PC-3 (cell line): Measurements from ENCODE around the gene GAB2. TPM values are rescaled to one million over a fixed set of nuclear protein-coding genes. Genes with fewer than 3 reads are reported as not detected.

Experiments
- ATAC-seq: fragments of 200-7000 bp; cut with Tn5 transposase; 2 replicates; pipeline ENCODE4 v1.9.1; 2020; ENCODE audit warnings: mild to moderate bottlenecking, moderate library complexity
- BruUV-seq: library from RNA; stranded (reverse); fragments of 400-500 nt; replicated peaks from 2 replicates; lab custom pipeline; 2021; lab: Mats Ljungman, UMichigan
- CTCF ChIA-PET: fragments of 300-600 bp; sonication (Branson Sonifier 250); formaldehyde crosslinking; loops from one replicate; lab custom pipeline; 2022; ENCODE audit warnings: antibody characterized with exemption; lab: Charles Lee
- POLR2A ChIA-PET: fragments of 300-600 bp; sonication (Branson Sonifier 250); formaldehyde crosslinking; loops from one replicate; lab custom pipeline; 2022; ENCODE audit warnings: antibody characterized with exemption; ENCODE audit not compliant: unreplicated experiment; lab: Charles Lee
- DNase-seq: peaks from one replicate; pipeline ENCODE4 v3.0.0-alpha.2; 2015
- H2AFZ ChIP-seq: fragments of 300-600 bp; sonication (generic); 2 replicates; pipeline ENCODE4 v1.6.0; 2016; ENCODE audit warnings: antibody characterized with exemption, low read length
- H3F3A ChIP-seq: fragments of 300-600 bp; sonication (generic); one replicate; pipeline ENCODE4 v1.6.0; 2017; ENCODE audit warnings: antibody characterized with exemption, low read length, control low read depth, mild to moderate bottlenecking; ENCODE audit not compliant: unreplicated experiment
- H3K27ac ChIP-seq: fragments of 300-600 bp; sonication (generic); 2 replicates; pipeline ENCODE4 v1.5.1; 2016; ENCODE audit warnings: mild to moderate bottlenecking, low read length
- H3K27me3 ChIP-seq: fragments of 300-600 bp; sonication (generic); 2 replicates; pipeline ENCODE4 v1.6.1; 2016; ENCODE audit warnings: low read length, mixed read lengths
- H3K36me3 ChIP-seq: fragments of 300-600 bp; sonication (generic); 2 replicates; pipeline ENCODE4 v1.6.1; 2016; ENCODE audit warnings: low read depth, mixed run types, low read length, mixed read lengths
- H3K4me1 ChIP-seq: fragments of 300-600 bp; sonication (generic); 2 replicates; pipeline ENCODE4 v1.5.1; 2016; ENCODE audit warnings: low read length; ENCODE audit not compliant: insufficient read depth
- H3K4me2 ChIP-seq: fragments of 300-600 bp; sonication (generic); 2 replicates; pipeline ENCODE4 v1.6.0; 2016; ENCODE audit warnings: low read length
- H3K4me3 ChIP-seq: fragments of 300-600 bp; sonication (generic); 2 replicates; pipeline ENCODE4 v1.5.1; 2016; ENCODE audit warnings: mild to moderate bottlenecking, low read length, mixed read lengths
- H3K79me2 ChIP-seq: fragments of 300-600 bp; sonication (generic); 2 replicates; pipeline ENCODE4 v1.6.1; 2017; ENCODE audit warnings: low read length, mixed read lengths
- H3K9ac ChIP-seq: fragments of 300-600 bp; sonication (generic); 2 replicates; pipeline ENCODE4 v1.6.0; 2016; ENCODE audit warnings: mild to moderate bottlenecking, low read length
- H3K9me2 ChIP-seq: fragments of 300-600 bp; sonication (generic); replicated peaks from 2 replicates; pipeline ENCODE4 v1.6.1; 2016; ENCODE audit warnings: mixed run types, low read length, mixed read lengths
- H3K9me3 ChIP-seq: fragments of 300-600 bp; sonication (generic); 2 replicates; pipeline ENCODE4 v1.6.1; 2016; ENCODE audit warnings: low read length, mixed read lengths
- H4K20me1 ChIP-seq: fragments of 300-600 bp; sonication (generic); 2 replicates; pipeline ENCODE4 v1.6.1; 2016; ENCODE audit warnings: low read length, mixed read lengths
- EZH2 ChIP-seq: fragments of 300-600 bp; sonication (generic); IDR thresholded peaks from one replicate; pipeline ENCODE4 v1.6.1; 2017; ENCODE audit warnings: antibody characterized with exemption, mild to moderate bottlenecking, low read length; ENCODE audit not compliant: unreplicated experiment
- EZH2phosphoT487 ChIP-seq: fragments of 300-600 bp; sonication (generic); IDR thresholded peaks from 2 replicates; pipeline ENCODE4 v1.6.1; 2018; ENCODE audit warnings: mild to moderate bottlenecking, antibody characterized with exemption, low read length, borderline replicate concordance
- intact Hi-C: fragments of 100-400 bp; cut with micrococcal nuclease; formaldehyde crosslinking; loops from 2 replicates; pipeline ENCODE4 v1.9.0; 2023
- total RNA-seq: library from RNA; depleted of rRNA; stranded (reverse); fragments of >200 nt; gene quantifications from 2 replicates; pipeline ENCODE4 v1.2.3, GENCODE V29; 2014
- TF ChIP-seq, protein P1 (sequence below): fragments of 300-600 bp; sonication (generic); conservative IDR thresholded peaks from 2 replicates; pipeline ENCODE4 v1.5.1; 2017; ENCODE audit warnings: antibody characterized with exemption, low read depth, mild to moderate bottlenecking, low read length

The GAB2 gene
- total RNA-seq, 1 experiment from 2014 or later, result 7.1 TPM

DNA sequence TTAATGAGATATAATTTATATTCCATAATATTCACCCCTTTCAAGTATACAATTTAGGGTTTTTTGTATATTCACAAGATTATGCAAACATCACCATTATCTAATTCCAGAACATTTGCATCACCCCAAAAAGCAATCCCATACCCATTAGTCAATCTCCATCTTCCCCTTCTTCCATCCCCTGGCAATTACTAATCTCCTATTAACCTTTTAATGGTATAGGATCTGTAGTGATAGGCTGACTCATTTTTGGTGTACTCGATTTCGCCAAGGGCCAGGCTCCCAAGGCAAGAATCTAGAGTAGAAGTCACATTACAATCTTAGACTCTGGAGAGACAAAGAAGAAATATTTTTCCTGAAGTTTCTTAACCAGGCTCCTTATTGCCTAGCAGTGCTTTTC lies 113.4 kb downstream of the GAB2 start:
- BruUV-seq, result no TSS peak
- POLR2A ChIA-PET, result no interaction called here
- H3K36me3 ChIP-seq, result no peaks in the 10 kb centered on the region
- intact Hi-C loops, result no loop called here
- H3K79me2 ChIP-seq, result no peaks in the 10 kb centered on the region
- H3K4me1 ChIP-seq, result 0 out of 2 replicates have a peak, but pooled peaks cover 5% of the 10 kb centered on the region
- no peak overlapping the region for H3K9ac ChIP-seq
- no peak overlapping the region for H3K4me2 ChIP-seq
- no peaks in the 10 kb centered on the region for H3K9me2 ChIP-seq
- CTCF ChIA-PET, result no interaction called here
- TF ChIP-seq EZH2 (no peak), EZH2phosphoT487 (no peak)
- TF ChIP-seq, protein P1, sequence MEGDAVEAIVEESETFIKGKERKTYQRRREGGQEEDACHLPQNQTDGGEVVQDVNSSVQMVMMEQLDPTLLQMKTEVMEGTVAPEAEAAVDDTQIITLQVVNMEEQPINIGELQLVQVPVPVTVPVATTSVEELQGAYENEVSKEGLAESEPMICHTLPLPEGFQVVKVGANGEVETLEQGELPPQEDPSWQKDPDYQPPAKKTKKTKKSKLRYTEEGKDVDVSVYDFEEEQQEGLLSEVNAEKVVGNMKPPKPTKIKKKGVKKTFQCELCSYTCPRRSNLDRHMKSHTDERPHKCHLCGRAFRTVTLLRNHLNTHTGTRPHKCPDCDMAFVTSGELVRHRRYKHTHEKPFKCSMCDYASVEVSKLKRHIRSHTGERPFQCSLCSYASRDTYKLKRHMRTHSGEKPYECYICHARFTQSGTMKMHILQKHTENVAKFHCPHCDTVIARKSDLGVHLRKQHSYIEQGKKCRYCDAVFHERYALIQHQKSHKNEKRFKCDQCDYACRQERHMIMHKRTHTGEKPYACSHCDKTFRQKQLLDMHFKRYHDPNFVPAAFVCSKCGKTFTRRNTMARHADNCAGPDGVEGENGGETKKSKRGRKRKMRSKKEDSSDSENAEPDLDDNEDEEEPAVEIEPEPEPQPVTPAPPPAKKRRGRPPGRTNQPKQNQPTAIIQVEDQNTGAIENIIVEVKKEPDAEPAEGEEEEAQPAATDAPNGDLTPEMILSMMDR, result no peak
- H3K27me3 ChIP-seq, result no peaks in the 10 kb centered on the region
- no peak for ATAC-seq
- H2AFZ ChIP-seq, result no peak overlapping the region
- no peaks in the 10 kb centered on the region for H3F3A ChIP-seq
- H3K27ac ChIP-seq, result no peak overlapping the region
- no peak overlapping the region for H3K4me3 ChIP-seq
- H4K20me1 ChIP-seq, result 0 out of 2 replicates have a peak, but pooled peaks cover 3% of the 10 kb centered on the region
- no peaks in the 10 kb centered on the region for H3K9me3 ChIP-seq
- peak; percentile 28 for DNase-seq

DNA sequence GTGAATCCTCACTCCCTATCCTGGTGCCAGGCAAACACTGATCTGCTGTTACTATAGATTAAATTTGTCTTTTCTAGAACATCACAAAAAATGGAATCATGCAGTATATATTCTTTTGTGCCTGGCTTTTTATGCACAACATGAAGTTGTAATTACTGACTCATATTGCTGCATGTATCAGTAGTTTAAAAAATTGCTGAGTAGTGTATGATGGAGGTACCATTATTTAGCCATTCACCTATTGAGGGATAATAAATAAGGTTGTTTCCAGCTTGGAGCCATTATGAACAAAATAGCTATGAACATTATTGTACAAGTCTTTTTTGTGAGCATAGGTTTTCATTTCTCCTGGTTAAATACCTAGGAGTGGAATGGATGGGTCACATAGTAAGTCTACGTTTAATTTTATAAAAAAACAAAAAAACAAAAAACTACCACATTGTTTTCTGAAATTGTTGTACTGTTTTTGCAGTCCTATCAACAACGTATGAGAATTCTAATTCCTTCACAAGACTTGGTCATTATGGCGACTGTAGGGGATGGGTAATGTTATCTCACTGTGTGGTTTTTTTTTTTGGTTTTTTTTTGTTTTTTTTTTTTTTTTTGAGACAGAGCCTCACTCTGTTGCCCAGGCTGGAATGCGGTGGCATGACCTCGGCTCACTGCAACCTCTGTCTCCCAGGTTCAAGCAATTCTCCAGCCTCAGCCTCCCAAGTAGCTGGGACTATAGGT lies 117.3 kb downstream of the GAB2 start:
- no peaks in the 10 kb centered on the region for H3K9me3 ChIP-seq
- no peak overlapping the region for H2AFZ ChIP-seq
- H3K4me1 ChIP-seq, result 0 out of 2 replicates have a peak, but pooled peaks cover 5% of the 10 kb centered on the region
- H3F3A ChIP-seq, result no peaks in the 10 kb centered on the region
- no peaks in the 10 kb centered on the region for H3K9me2 ChIP-seq
- no peaks in the 10 kb centered on the region for H3K36me3 ChIP-seq
- H3K4me3 ChIP-seq, result no peak overlapping the region
- intact Hi-C loops, result no loop called here
- 0 out of 2 replicates have a peak, but pooled peaks cover 3% of the 10 kb centered on the region for H4K20me1 ChIP-seq
- no peaks in the 10 kb centered on the region for H3K79me2 ChIP-seq
- POLR2A ChIA-PET, result no interaction called here
- no peak overlapping the region for H3K9ac ChIP-seq
- TF ChIP-seq, protein P1, result no peak
- TF ChIP-seq EZH2 (no peak), EZH2phosphoT487 (no peak)
- no TSS peak for BruUV-seq
- H3K27me3 ChIP-seq, result no peaks in the 10 kb centered on the region
- no peak overlapping the region for H3K27ac ChIP-seq
- CTCF ChIA-PET, result no interaction called here
- ATAC-seq (no peak), DNase-seq (no peak)
- H3K4me2 ChIP-seq, result no peak overlapping the region

DNA sequence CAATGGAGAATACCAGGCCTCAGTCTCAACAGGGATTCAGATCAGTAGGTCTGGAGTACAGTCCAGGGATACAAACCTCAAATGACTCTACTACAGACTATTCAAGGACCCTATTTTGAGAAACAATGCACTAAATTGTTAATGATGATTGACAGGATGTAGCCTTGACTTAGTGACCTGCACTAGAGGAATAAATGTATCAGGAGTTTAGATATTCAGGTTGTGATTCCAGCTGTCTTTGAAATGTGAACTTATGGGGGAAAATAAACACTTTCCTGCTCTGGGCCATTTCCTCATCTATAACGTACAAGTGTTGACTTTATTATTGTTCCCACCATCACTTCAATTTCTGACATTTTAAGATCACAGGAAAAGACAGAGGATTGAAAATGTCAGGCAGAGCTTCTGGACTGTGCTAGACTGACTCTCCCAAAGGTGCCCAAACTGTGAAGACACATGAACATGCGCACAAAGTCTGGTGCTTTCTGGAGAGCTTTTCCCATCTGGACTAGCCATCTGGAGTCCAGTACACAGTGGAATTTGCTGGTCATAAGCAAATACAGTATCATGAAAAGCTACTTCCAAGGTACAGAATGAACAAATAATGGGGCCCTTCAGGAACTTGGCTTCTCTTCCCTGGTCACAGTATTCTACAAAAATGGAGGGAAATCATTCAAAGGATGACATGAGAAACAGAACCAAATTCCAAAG lies 118.5 kb downstream of the GAB2 start:
- no peak overlapping the region for H3K9ac ChIP-seq
- no peaks in the 10 kb centered on the region for H3F3A ChIP-seq
- no peak overlapping the region for H3K27ac ChIP-seq
- no peaks in the 10 kb centered on the region for H3K36me3 ChIP-seq
- no peak for ATAC-seq
- no peaks in the 10 kb centered on the region for H3K9me3 ChIP-seq
- H3K4me2 ChIP-seq, result no peak overlapping the region
- no peaks in the 10 kb centered on the region for H3K27me3 ChIP-seq
- intact Hi-C loops, result no loop called here
- no TSS peak for BruUV-seq
- ChIA-PET POLR2A (no interaction called here), CTCF (no interaction called here)
- TF ChIP-seq EZH2phosphoT487 (no peak), EZH2 (no peak)
- TF ChIP-seq, protein P1, result no peak
- H4K20me1 ChIP-seq, result 0 out of 2 replicates have a peak, but pooled peaks cover 3% of the 10 kb centered on the region
- no peak overlapping the region for H2AFZ ChIP-seq
- DNase-seq, result no peak
- no peak overlapping the region for H3K4me3 ChIP-seq
- H3K79me2 ChIP-seq, result no peaks in the 10 kb centered on the region
- no peaks in the 10 kb centered on the region for H3K9me2 ChIP-seq
- 0 out of 2 replicates have a peak, but pooled peaks cover 1% of the 10 kb centered on the region for H3K4me1 ChIP-seq
